ENCODE data around the gene BCAT1.

DNA sequence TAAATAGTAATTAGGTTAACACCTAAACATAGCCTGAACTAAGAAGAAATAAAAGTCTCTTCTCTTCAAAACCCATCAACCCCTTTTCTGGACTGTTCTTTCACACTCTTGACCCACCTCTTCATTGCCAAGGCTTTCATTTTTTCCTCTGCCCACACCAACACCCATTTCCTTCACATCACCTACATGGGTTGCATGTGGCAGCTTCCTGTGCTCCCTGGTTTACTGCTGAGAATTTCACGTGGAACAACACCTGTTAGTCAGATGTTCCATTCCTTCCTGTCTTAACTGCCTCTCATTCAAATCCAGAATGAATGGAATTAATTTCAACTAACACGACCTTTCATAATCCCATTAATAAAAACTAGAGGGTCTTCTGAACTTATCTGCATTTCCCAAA lies 157.3 kb downstream of the BCAT1 start:
- no peak for TF ChIP-seq CTCF (IDR thresholded peaks at IDR 0.05)
- no peak for TF ChIP-seq EP300 (IDR thresholded peaks at IDR 0.05)
- TF ChIP-seq POLR2A (IDR thresholded peaks at IDR 0.05) = no peak
- no peak for TF ChIP-seq POLR2AphosphoS5 (IDR thresholded peaks at IDR 0.05)
